Urinary bladder (tissue), 4 donors: ENCODE results near the gene EHD3. TPM values are rescaled to one million over a fixed set of nuclear protein-coding genes. Genes with fewer than 3 reads are reported as not detected.

Experiments
- DNase-seq: peaks from one replicate; pipeline ENCODE4 v3.0.0-alpha.2; 2015; ENCODE audit errors: extremely low spot score
- H3K27ac ChIP-seq: one replicate; pipeline ENCODE4 v1.5.1; 2013; ENCODE audit warnings: low read depth, mild to moderate bottlenecking, moderate library complexity
- H3K36me3 ChIP-seq: one replicate; pipeline ENCODE4 v1.6.1; 2013; ENCODE audit warnings: mild to moderate bottlenecking, moderate library complexity; ENCODE audit not compliant: insufficient read depth
- H3K4me1 ChIP-seq: one replicate; pipeline ENCODE4 v1.6.1; 2013; ENCODE audit warnings: mild to moderate bottlenecking, moderate library complexity; ENCODE audit not compliant: insufficient read depth
- H3K4me3 ChIP-seq: one replicate; pipeline ENCODE4 v1.5.1; 2013; ENCODE audit warnings: low read depth, low read length
- whole genome bisulfite sequencing: extraction: QIAGEN DNeasy Blood & Tissue Kit; methylation state at CpG from one replicate; pipeline ENCODE4 v1.1.7; 2013; 5-methylcytosine and 5-hydroxymethylcytosine counted together
- polyA plus RNA-seq: library from polyadenylated mRNA; stranded (reverse); fragments of 200-250 nt; gene quantifications from one replicate; pipeline ENCODE4 v1.2.3, GENCODE V29; 2013
- total RNA-seq: library from RNA; depleted of rRNA; stranded (reverse); fragments of >200 nt; gene quantifications from one replicate; pipeline ENCODE4 v1.2.3, GENCODE V29; 2014
- donor health status: healthy with polysubstance abuse.
- donor health status: healthy.

EHD3 gene
- total and polyA plus RNA-seq, 2 donors, result 8.3 to 8.5 TPM

- Histone ChIP-seq H3K27ac (no peak overlapping the region), H3K4me3 (no peak overlapping the region), H3K36me3 (no peaks in the 10 kb centered on the region), H3K4me1 (no peaks in the 10 kb centered on the region)
- DNase-seq, result no peak
- 63% methylated on average over 5 of the region's 5 CpGs for WGBS
Observed at GRCh38 chr2:31202041-31202440, 31.9 kb upstream of the EHD3 start.

GRCh38 chr2:31202833-31203232 is 31.1 kb upstream of the EHD3 start:
- no peaks in the 10 kb centered on the region for H3K36me3 ChIP-seq
- 75% methylated on average over 5 of the region's 5 CpGs for WGBS
- H3K27ac ChIP-seq, result no peak overlapping the region
- no peaks in the 10 kb centered on the region for H3K4me1 ChIP-seq
- DNase-seq, result no peak
- H3K4me3 ChIP-seq, result no peak overlapping the region

GRCh38 chr2:31203916-31204315 is 30.0 kb upstream of the EHD3 start:
- Histone ChIP-seq H3K4me3 (no peak overlapping the region), H3K36me3 (no peaks in the 10 kb centered on the region), H3K4me1 (no peaks in the 10 kb centered on the region), H3K27ac (no peak overlapping the region)
- no peak for DNase-seq

DNA sequence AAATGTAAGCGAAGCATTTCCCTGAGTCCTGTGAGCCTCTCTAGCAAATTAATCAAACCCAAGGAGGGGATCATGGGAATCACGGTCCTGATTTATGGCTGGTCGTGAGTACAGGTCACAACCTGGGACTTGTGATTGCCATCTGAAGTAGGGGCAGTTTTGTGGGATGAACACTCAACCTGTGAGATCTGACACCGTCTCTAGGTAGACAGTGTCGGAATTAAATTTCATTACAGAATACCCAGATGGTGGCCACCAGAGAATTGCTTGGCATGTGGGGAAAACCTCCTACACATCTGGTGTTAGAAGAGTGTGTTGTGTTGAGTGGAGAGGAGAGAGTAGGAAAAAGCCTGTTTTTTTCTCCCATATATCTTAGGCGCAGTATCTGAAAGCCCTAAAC is 29.2 kb upstream of the EHD3 start:
- no peak for DNase-seq
- Histone ChIP-seq H3K36me3 (no peaks in the 10 kb centered on the region), H3K4me1 (no peaks in the 10 kb centered on the region), H3K4me3 (no peak overlapping the region), H3K27ac (no peak overlapping the region)
- 85% methylated on average over 6 of the region's 6 CpGs for WGBS

- H3K4me1 ChIP-seq, result no peaks in the 10 kb centered on the region
- WGBS, result 81% methylated on average over 9 of the region's 9 CpGs
- no peak for DNase-seq
- H3K36me3 ChIP-seq, result no peaks in the 10 kb centered on the region
- H3K27ac ChIP-seq, result no peak overlapping the region
- H3K4me3 ChIP-seq, result no peak overlapping the region
Observed at GRCh38 chr2:31205186-31205585, 28.8 kb upstream of the EHD3 start.

DNA sequence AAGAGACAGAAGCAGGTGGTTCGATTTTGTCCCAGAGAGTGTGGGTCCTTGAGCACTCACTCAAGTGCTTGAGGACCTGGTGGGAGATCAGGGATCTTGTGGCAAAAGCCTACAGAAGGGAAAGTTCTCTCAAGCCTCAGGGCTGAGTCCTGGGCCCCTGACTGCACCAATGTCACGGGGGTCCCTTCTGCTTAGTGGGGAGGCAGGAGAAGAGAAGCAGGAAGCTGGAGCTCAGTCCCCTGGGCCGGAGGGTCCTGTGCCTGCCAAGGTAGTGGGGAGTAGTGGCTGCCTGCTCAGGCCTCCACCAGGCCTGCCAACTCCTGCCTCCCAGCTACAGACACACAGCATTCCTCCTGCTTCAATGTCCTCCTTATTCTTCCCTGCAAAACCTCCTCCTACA is 28.3 kb upstream of the EHD3 start:
- H3K4me1 ChIP-seq, result no peaks in the 10 kb centered on the region
- H3K27ac ChIP-seq, result no peak overlapping the region
- DNase-seq, result no peak
- H3K36me3 ChIP-seq, result no peaks in the 10 kb centered on the region
- 88% methylated on average over 3 of the region's 3 CpGs for WGBS
- H3K4me3 ChIP-seq, result no peak overlapping the region

DNA sequence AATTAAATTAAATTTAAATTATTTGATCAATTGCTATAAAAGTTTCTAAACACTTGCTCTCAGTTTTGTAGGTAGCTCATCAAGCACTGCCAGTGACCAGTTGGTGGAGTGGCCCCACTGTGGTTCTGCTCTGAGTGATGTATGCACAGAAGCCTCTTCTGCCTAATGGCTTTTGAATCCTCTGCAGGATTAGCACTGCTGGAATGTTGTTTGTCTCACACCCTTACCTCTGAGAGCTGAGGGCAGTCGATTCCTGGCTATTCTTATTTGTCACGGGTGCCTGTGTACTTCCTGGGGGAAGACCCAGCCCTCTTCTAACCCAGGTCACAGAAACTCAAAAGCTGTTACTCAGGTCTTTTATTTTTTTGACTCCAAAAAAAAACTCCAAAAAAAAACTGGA is 26.2 kb upstream of the EHD3 start:
- H3K27ac ChIP-seq, result no peak overlapping the region
- DNase-seq, result no peak
- no peaks in the 10 kb centered on the region for H3K4me1 ChIP-seq
- H3K4me3 ChIP-seq, result no peak overlapping the region
- H3K36me3 ChIP-seq, result no peaks in the 10 kb centered on the region
- 41% methylated on average over 2 of the region's 2 CpGs for WGBS

DNA sequence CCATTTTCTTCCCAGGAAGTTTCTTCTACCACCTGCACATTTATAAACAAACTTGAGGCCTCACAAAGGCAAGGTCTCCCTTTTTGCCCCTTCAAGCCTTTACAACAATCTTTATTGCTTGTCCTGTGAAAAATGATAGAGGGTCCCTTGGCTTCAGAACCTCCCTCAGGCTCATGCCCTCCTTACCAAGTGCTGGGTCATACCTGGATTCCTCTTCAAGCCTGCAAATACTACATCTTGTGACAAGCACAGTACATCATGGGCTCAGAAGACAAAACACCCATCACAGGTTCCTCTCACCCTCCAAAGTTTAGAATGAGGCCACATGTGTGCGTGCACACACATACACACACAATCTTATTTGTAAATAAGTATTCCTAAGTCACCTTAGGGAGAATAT is 25.7 kb upstream of the EHD3 start:
- no peak overlapping the region for H3K27ac ChIP-seq
- DNase-seq, result no peak
- no peaks in the 10 kb centered on the region for H3K36me3 ChIP-seq
- H3K4me1 ChIP-seq, result no peaks in the 10 kb centered on the region
- 93% methylated on average over 1 of the region's 1 CpG for WGBS
- no peak overlapping the region for H3K4me3 ChIP-seq

DNA sequence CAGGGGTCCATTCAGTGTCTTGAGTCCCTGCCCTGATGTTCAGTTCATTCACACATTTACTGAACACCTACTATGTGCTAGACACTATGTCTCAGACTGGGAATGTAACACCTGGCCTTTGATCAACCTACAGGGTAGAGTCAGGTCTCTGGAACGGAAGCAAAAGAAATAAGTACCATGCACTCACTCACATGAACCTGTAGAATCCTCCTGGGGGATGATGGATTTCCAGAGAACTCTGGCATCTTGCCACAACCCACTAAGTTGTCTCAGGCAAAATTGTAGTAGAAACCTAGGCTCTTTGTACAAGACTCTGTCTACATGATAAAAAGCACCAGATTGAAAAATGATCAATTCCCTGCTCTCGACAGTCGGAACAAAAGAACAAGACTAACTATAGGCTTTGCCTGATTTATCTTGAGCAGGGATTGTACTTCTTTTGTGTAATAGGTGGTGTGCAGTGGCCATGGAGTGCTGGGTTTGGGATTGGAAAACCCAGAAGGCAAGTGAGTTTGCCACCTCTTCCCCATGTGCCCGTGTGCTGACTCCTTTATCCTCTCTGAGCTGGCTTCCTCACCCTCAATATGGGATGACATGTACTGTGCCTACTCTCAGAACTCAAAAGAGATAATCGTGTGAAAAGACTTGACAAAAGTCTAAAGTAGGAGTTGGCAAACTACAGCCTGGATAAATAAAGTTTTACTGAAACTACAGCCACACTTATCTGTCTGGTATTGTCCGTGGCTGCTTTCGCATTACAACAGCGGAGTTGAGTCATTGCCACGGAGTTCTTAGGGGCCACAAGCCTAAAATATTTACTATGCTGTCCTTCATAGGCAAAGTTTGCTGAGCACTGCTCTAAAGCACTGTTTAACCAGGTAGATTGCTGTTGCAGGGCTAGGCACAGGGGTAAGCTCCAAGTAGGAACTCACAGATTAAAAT is 21.0 kb upstream of the EHD3 start:
- Histone ChIP-seq H3K27ac (no peak overlapping the region), H3K36me3 (no peaks in the 10 kb centered on the region), H3K4me1 (no peaks in the 10 kb centered on the region), H3K4me3 (no peak overlapping the region)
- no peak for DNase-seq
- 62% methylated on average over 9 of the region's 9 CpGs for WGBS

DNA sequence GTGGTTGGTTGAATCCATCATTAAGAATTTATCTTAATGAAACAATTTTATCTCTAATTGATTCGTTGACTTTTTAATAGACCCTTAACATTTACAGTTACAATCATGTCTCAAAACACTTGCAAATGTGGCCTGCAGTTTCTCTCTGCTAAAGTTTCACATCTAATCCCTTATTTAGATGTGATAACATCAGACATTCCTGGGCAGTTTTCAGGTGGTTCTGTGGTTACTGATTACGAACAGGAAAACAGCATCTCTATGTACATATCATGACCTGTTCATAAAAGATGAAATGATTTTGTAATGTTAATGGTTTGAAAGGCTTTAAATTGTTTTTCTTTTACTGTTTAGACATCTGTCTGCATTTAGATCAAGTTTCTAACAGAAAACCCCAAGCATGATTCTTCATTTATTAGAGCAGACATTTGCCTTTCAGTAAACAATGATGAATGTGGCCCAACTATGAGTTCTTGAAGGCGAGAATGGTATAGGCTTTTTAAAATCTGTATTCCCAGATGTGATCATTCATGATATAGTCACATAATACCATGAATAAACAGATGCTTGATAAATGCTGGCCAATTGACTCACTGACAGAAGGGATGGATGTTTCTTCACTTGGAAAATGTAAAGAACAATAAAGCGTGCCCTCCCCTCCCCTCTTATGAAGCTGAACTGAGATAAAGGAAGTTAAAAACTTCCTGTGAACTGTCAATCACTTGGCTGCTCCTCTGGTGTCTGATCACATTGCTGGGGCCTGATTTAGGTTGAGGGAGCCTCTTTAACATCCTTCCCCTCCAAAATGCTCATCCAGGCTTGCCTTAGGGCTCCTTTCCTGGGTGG is 20.1 kb upstream of the EHD3 start:
- DNase-seq, result no peak
- H3K27ac ChIP-seq, result no peak overlapping the region
- 50% methylated on average over 4 of the region's 4 CpGs for WGBS

DNA sequence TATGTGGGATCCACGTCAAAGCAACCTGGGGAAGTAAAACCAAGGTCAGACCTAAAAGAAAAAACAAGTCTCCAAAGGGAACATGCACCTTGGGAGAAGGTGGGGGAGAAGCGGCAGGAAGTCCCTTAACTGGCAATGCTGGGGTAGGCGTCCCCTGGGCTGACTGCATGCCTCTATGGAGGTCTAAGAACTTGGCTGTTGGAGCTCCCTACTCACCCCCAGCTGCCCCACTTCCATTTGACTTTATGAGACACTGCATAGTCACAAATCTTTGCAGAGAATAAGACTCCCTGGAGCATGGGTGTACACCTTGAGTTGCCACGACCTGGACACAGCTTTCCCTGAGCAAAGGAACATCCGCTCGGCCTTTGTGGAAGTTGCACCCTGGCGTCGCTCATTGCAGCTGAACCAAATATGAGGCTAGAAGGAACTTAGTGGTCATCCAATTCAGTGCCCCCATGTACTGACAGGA is 19.5 kb upstream of the EHD3 start:
- WGBS, result 88% methylated on average over 8 of the region's 8 CpGs
- Histone ChIP-seq H3K4me1 (no peaks in the 10 kb centered on the region), H3K27ac (no peak overlapping the region), H3K4me3 (no peak overlapping the region), H3K36me3 (no peaks in the 10 kb centered on the region)
- DNase-seq, result no peak

More for the DNA sequence above, 20.1 kb upstream of the EHD3 start:
- no peak overlapping the region for H3K4me3 ChIP-seq
- no peaks in the 10 kb centered on the region for H3K4me1 ChIP-seq
- H3K36me3 ChIP-seq, result no peaks in the 10 kb centered on the region

- H3K4me3 ChIP-seq, result no peak overlapping the region
- no peak overlapping the region for H3K27ac ChIP-seq
- H3K4me1 ChIP-seq, result no peaks in the 10 kb centered on the region
- no peaks in the 10 kb centered on the region for H3K36me3 ChIP-seq
- DNase-seq, result no peak
- 70% methylated on average over 5 of the region's 5 CpGs for WGBS
Observed at GRCh38 chr2:31216734-31217133, 17.2 kb upstream of the EHD3 start.

- no peaks in the 10 kb centered on the region for H3K4me1 ChIP-seq
- no peak for DNase-seq
- no peaks in the 10 kb centered on the region for H3K36me3 ChIP-seq
- H3K4me3 ChIP-seq, result no peak within 1 kb of the TSS
- no peak within 1 kb of the TSS for H3K27ac ChIP-seq
- 79% methylated on average over 6 of the region's 6 CpGs for WGBS
Observed at GRCh38 chr2:31217465-31218200, 16.3 kb upstream of the EHD3 start, which contains the start of gene CAPN14. TSS of gene CAPN14 (minus strand) at chr2:31217515. CDS start at chr2:31205447, 12,068 bp downstream.
